NCI-H2081 (cell line): ENCODE measurements around the gene COX7B2.

ENCODE experiments used
- DNase-seq, 2 experiments: peaks; one replicate each; lab custom pipeline; 2025; lab: John Stamatoyannopoulos, UW

The COX7B2 gene, protein sequence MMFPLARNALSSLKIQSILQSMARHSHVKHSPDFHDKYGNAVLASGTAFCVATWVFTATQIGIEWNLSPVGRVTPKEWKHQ

DNA sequence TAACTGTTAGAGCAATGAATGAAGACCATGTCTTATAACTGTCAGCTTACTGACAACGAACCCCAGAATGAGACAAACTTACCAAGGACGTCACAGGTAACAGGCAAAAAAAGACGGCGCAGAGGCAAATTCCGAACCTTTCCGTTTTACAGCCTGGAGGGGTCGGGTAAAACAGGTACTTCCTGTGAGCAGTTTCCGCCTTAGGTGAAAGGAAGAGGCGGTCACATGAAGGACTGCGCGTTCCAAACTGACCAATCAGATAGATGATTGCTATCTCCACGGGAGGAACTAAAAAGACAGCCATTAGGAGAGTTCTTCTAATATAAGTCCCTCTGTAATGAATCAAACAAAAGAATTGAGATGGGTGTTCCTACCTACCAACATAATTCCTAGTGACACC, at the start of gene COX7B2:
Gene COX7B2, minus strand, starts transcription at position 168 of the 400 bp plus-strand sequence. CDS start 174,053 bp downstream, outside the sequence.
- no peak for DNase-seq

DNA sequence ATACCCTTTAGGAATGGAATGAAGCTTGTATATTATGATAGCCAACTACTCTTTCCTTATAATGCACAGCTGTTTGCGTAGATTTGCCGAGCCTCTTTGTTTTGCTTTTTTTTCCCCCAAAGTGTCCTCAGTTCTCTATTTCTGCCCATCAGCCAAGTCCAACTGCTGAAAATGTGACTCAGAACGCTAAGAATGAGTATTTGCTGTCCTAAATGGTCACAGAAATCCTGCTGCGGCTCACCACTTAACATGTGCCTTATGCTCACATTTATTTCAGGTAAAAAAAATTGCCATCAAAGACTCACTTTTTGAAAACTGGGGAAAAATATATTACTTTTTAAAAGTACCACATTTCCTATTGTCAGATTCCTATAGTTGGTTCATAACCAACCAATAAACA, 47.4 kb upstream of the COX7B2 start:
- no peak for DNase-seq

DNA sequence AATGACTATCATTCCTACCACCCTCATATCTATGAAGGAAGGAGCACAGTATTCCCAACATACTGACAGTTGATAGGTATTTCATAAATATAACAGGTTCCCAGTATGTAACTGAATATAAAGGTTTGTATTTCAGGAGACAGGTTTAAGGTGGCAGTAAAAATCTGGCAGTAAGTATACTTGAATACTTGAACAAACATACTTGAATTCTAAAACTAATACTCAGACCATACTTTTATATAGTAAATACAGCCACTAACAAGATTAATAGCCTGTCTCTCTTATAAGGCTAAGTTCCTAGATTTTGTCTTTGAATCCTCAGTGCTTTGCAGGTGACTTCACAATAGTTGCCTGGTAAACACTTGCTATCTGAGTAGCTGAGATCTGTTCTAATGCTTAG, 46.6 kb upstream of the COX7B2 start:
- no peak for DNase-seq

DNA sequence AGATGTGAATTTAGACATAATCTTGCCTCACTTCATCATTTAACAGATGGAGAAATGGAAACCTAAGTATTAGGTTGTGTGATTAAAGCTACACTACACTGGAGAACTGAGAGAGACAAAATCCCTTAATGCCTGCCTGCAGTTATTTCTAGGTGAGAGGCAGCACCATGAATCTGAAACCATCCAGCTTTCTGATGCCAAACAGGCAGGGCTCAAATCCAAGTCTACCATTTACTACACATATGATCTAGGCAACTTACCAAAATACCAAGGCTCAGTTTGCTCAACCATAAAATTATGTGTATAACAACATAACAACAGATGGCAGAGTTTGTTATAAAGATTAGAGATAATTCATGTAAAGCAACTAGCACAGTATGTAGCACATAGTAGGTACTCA, 45.6 kb upstream of the COX7B2 start:
- peak in 1 of 2 experiments; percentile 15 for DNase-seq

DNA sequence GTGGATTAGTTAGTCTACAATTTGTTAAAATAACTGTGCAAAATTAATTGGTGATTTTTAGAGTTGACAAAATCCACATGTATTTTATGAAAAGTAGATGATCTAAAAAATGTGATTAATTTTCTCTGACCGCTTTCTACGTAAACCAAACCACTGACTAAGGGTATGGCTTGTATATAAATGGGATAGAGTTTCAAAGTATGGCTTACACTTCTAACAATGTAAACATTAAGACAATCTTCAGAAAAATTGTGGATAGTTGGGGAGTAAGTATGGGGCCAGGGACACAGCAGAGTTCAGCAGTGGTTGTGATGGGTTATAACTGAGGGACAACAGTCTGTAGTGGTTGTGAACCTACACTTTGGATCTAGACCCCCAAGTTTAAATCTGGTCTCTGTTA, 44.5 kb upstream of the COX7B2 start:
- DNase-seq: no peak

DNA sequence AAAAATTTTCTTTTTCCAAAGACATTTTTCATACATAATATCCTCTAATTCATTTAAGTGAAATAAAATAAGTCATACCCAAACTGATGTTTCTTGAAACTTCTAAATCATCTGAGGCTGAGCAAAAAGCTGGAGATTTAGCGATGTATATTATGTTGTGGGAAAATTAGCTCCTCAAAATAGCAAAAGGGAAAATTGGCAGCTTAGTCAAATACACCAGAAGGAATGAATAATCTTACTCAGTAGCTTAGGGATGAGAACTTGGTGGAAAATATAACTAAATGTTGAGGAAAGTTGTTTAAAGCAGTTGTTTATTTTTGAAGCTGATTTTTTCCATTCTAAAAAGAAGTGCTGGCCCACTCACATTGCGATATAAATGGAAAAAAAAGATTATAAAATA, 43.4 kb upstream of the COX7B2 start:
- no peak for DNase-seq

DNA sequence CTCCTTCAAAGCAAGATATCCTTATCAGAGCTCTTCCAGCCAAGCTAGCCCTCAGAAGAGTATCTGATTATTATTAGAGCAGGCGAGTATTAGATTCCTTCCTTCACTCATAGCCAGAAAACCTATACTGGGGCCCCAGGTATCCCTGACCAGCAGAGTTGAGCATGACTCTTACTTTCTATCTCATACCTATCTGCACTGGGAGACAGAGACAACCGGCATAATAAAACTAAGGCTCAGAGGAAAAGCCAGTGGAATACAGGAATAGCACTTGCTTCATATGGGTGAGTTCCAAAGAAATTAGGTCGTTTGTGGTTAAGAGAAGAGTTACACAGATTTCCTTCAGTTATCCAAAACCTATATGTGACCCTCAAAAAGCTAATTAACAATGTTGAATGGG, 41.8 kb upstream of the COX7B2 start:
- no peak for DNase-seq

DNA sequence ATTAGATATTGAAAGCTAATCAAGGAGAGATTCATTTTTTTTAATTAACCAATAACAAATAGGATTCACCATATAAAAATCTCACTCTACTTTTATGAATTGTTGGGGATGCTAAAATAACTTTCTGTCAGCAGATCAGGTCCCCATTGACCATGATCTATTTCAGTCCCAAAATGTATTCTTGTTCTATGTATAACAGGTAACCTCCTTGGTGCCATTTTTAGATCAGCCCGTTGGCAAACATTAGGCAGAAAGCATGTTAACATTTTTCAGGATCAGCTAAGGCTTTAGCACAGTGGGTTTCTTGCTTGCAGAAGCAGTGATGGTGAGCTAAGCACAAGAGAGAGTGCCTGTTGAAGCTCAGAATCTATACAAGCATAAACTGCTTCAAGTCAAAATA, 40.8 kb upstream of the COX7B2 start:
- DNase-seq: no peak

DNA sequence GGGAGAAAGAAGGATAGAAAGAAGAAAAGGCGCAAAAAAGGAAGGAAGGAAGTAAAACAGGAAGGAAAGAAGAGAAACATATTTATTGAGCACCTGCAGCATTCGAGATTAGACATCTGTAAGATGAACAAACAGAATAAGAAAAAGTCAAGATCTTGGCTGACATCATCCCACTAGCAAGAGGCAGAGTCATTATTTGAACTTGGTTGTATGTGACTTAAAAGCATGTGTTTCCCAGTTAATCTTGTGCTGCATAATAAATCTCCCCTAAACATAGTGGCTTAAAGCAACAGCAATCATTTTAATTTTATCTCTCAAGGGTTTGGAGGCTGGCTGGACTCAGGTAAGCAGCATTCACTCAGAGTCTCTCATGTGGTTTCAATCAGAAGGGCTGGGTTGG, 38.5 kb upstream of the COX7B2 start:
- DNase-seq: no peak

DNA sequence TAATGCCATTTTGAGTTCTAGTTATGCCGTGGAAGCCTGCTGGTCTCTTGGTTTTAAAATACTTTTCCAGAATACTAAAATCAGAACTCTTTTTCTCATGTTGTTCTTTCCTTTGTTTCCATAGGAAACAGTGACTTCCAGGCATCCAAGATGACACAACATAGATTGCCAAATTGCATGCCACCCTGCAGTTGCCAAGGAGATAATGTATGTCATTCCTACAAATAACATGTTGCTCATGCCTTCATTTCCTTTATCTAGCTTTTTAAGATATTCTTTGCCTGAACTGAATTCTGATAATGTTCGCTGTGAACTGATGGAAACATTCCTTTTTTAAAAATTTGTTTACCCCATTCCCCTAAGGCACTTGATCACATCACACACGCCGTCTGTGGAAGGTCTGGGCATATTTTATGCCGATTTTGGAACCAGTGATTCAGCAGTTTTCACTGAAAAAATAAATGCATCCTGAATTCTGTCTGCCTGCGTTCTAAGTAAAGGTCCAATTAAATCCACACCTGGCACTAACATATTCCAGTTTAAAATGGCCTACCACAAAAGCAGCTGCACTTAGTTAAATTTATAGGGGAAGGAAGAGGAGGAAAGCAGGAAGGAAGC, 38.0 kb upstream of the COX7B2 start:
- peak in 1 of 2 experiments; percentile 15 for DNase-seq

DNA sequence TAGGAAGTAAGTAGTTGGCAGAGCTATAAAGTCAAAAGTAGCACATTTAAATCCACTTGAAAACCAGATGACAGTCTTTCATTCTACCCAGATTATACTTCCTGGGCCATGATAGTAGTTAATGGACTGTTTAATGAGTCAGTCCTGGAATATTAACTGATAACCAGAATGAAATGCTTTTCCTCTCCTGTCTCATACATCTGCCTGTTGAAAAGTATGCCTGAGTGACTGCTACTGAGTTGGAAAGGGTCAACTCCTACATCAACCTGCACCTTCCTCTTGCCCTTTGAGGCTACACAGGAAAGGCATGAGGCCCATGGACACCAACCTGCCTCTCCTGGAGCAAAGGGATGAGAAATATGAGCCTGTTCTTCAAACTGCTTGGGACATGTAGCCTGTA, 36.0 kb upstream of the COX7B2 start:
- DNase-seq: no peak

DNA sequence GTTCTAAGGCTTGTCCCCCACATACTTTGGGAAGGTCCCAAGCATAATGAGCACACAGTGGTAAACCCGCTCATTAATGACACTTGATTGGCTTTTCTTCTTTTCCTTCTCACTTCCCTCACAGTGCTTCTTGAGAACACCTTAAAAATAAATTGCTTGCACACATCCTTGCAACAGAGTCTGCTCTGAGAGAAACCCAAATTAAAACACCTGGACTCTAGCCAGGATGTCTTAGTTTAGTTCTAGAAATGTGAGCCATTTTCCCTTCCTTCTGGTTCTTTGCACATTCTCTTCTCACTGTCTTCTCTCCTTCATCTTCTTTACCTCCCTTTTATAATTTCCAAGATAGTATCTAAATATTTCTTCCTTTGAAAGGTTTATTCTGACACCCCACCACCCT, 35.3 kb upstream of the COX7B2 start:
- DNase-seq: no peak

DNA sequence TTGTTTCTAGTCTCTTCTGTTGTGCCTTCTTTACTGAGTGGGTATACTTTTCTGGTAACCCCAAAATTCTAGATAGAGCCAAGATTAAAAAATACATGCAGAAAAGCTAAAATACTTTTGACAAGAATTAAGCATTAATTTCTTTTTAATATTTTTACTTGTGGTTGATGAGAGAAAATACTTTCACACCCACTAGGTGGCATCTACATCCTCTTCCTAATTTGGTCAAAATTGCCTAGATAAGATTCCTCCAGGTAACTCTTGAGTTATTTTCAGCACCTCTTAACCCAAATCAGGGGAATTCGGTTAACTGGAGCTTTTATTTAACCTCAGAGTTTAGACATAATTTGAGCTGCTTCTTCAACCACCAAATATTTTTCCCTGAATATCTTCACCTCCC, 28.4 kb upstream of the COX7B2 start:
- peak in 1 of 2 experiments; percentile 11 for DNase-seq

DNA sequence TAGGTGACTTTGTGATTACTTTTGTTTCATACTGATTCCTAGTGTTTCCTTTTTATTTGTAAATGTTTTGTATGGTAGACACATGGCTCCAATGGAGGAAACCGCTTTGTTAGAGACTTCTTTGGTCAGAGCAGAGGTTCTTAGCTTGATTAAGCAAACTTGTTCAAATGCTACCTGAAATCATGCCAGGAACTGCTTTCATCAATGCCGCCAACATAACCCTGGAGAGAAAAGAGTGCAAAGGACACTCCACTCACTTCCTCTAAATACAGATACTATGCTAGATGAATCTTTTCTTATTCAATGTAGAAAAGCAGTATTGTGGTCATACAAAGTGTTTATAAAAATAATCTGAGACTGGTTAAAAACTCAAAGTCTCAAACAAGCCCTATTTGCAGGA, 25.7 kb upstream of the COX7B2 start:
- DNase-seq: no peak

DNA sequence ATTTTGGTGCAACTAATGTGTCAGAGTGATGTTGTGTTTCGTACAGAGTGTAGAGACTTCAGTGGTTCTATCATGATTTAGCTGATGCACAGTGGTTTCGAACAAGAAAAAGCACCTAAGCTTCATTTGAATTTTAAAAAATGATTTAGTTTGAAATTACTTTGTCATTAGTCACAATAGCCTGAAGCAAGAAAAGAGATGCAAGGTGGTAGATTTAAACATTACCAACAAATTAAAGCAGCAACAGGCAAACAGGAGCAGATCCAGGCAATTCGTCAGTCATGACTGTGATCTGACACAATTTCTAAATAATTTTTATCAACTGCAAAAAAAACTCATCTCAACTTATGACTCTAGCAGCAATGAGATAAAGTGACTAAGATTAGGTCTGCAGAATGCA, 24.6 kb upstream of the COX7B2 start:
- DNase-seq: no peak

DNA sequence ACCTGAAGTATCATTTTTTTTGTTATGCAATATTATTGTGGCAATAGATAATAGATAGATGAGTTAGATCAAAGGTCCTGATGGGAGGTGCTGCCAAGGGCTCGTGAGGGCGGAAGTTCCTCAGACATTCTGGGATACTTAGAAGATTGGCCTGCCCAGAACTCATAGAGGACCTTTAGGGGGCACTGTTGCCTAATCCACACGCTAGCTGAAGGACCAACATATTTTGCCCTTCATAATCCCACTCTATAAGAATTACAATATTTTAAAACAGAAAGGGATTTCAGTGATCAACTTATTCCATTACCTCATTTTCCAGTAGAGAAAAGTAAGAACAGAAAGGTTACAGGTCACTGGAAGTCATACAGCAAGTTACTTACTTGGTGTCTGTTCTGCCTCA, 22.9 kb upstream of the COX7B2 start:
- peak; percentile 18 to 36 for DNase-seq

DNA sequence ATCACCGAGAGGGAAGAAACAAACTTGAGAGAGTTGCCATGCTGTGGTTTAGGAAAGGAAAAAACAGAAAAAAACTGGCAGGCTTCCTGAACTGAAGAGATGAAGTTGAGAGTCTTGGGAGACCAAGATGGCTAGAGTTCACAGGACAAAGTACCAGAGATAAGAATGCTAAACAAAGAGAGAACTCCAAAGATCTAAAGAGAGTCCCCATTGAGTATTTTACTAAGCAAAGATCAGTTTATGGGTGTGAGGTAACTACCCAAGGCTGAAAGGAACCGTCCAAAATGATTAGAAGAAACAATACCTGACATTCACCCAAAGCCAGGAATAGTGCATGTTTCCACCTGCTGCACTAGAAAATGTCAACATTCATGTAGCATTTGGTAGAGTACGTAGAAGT, 21.8 kb upstream of the COX7B2 start:
- no peak for DNase-seq

DNA sequence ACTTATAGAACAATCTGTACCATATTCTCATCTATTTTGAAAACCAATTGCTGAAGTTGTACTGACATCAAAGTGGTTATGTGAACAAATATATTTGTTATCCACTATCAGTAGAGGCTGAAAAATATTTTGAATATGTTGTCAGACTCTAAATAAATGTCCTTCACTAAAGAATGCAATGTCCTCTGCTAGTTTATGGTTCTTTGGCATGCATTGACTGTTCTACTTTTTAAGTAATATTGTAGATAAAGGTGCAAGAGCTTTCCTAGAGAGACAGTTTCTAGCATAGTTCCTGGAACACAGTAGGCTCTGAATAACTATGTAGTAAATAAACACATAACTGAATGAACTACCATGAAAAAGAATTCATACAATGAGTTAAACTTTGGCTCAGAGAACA, 18.2 kb upstream of the COX7B2 start:
- no peak for DNase-seq

DNA sequence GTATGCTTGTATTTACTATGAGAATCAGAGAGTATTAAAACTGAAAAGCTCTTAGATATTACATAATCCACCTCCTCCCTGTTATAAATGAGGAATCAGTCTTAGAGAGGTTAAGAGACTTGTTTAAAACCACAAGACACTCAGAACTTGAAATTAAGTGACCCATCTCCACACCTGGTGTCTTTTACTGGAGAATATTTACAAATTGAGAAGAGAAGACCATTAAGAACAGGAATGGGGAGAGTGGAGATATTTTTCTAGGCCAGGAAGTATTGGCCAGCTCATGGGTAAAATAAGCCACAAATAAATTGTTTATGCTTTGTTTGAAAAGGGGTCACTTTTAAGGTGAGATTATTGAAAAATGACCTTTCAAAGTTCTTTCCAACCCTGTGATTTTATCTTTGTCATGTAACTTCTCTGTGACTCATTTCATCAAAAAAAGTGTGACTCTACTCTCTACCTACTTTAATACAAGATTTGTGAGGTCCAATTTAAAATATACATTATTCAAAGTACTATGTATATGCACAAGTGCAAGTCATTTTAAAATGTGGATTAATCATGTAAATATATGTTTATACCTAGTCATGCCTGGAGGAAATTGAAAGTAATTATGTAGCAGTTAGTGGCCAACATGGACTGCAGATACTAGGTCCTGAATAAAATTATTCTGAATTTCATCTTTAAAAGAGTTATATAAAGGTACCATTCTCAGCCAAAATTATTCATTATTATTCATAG, 15.9 kb upstream of the COX7B2 start:
- no peak for DNase-seq

DNA sequence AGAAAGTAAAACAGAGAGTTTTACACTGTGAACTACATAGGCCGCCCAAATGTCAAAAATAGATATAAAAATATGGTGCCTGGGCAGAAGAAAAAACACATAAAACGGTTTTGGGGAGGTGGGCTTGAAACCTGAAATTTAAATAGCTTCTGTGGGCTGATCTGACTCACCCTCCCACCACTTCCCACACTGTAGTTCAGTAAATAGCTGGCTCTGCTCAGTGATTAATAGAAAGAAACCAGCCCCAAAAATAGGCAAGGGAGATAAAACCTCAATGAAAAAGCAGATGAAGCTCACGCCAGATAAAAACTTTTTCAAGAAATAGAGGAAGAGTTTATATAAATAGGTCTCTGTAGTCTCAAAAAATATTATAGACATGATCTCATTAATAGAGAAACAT, 13.2 kb upstream of the COX7B2 start:
- DNase-seq: no peak

DNA sequence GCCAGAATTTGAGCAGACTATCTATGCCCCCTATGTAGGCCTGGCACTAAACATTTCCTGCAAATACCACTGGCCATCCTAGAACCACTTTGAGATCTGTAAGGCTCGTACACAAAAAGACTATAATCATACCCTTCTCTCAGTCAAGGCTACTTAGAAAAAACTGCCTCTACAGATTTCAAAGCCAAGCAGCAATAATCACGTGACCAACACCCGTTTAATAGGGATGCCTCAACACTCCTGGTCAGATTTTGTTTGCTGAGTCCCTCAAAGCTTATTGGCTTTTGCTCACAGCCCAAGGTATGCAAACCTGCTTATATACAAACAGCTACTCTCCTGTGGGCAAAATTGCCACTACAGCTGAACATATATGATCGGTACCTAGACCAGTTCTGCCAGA, 897 bp downstream of the COX7B2 start:
- no peak for DNase-seq

DNA sequence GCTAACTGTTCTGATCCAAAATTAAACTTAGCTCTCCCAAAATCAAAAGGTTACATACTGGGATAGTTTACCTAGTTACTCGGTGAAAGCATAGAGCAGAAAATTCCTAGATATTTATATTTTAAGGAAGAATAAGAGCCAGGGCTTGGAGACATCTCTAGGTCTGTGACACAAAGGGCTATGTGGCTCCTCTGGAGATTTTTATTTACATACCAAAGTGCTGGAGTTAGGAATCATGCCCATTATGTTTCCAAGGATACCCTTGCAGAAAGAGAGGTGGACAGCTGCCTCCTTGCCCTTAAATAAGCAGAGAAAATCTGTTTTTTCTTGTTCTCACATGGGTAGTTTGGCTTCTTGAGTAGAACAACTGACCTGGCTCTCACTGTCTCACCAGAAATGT, 9.0 kb downstream of the COX7B2 start:
- DNase-seq: peak in 1 of 2 experiments; percentile 22

DNA sequence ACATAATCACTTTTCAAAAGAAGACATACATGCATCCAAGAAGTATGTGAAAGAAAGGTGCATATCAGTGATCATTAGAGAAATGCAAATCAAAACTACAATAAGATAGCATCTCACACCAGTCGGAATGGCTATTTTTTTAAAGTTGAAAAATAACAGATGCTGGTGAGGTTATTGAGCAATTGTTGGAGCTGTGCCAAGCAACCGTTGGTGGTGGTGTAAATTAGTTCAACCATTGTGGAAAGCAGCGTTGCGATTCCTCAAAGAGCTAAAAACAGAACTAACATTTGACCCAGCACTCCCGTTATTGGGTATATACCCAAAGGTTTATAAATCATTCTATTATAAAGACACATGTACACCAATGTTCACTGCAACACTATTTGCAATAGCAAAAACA, 14.2 kb downstream of the COX7B2 start:
- peak in 1 of 2 experiments; percentile 19 for DNase-seq

DNA sequence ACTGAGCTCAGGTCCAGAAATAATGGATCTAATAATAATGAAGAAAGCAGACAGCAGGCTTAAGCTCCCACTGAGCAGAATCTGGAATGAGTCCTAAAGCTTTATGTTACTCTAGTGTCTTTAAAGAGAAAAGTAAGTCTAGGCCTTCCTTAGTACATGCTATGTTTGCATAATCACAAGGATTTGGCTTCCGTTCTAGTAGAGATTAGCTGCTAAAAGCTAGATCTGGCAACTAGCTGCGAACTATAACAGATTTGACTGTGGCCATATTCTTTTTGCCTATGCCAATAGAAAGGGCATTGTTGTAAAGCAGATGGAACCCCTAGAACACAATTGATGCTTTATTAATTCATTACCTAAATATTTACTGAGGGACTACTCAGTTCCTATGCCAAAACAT, 19.0 kb downstream of the COX7B2 start:
- DNase-seq: peak in 1 of 2 experiments; percentile 18
